Activated CD8-positive, alpha-beta memory T cell treated with anti-CD3 and anti-CD28 coated beads for 36 hours (primary cell): ENCODE data around the gene ENDOV. TPM values are rescaled to one million over a fixed set of nuclear protein-coding genes. Genes with fewer than 3 reads are reported as not detected.
"Not testable (repeated sequence)": the region's sequence is repeated elsewhere in the genome, so short reads cannot be mapped to it uniquely, and the experiment has no call there.

Experiments
- CTCF ChIA-PET: fragments of 350-600 bp; sonication (Branson Sonifier 250); formaldehyde crosslinking; loops from one replicate; lab custom pipeline; 2021; ENCODE audit warnings: antibody characterized with exemption; lab: Charles Lee
- POLR2A ChIA-PET: fragments of 350-600 bp; sonication (Branson Sonifier 250); formaldehyde crosslinking; loops from one replicate; lab custom pipeline; 2021; ENCODE audit warnings: antibody characterized with exemption; lab: Charles Lee
- total RNA-seq, 2 experiments: library from RNA; stranded (reverse); gene quantifications; one replicate each; pipeline ENCODE4 v1.2.3, GENCODE V29; 2021

The ENDOV gene
- total RNA-seq, 2 experiments from 2014 or later = 11.9 to 15.2 TPM

GRCh38 chr17:80408872-80409271 lies 6.1 kb upstream of the ENDOV start:
- ChIA-PET POLR2A (no interaction called here), CTCF (no interaction called here)

DNA sequence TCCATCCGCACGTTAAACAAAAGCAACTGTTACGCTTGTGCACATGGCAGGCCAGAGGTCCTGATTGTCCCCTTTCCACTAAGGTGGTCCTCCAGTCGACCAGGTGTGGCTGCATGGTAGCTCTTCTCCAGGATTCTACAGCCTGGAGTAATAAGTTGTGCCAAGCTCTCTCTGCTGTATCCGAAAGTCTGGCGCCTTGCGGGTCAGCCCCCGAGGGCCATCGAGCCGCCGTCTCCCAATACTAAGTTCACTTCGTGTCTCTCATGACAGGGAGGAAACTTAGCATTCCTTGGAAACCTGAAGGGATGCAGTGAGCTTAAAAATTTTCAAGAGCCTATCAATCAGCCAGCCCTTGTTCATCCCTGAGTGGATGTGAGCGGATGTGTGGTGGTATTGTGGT lies 5.3 kb upstream of the ENDOV start:
- ChIA-PET POLR2A (no interaction called here), CTCF (no interaction called here)

DNA sequence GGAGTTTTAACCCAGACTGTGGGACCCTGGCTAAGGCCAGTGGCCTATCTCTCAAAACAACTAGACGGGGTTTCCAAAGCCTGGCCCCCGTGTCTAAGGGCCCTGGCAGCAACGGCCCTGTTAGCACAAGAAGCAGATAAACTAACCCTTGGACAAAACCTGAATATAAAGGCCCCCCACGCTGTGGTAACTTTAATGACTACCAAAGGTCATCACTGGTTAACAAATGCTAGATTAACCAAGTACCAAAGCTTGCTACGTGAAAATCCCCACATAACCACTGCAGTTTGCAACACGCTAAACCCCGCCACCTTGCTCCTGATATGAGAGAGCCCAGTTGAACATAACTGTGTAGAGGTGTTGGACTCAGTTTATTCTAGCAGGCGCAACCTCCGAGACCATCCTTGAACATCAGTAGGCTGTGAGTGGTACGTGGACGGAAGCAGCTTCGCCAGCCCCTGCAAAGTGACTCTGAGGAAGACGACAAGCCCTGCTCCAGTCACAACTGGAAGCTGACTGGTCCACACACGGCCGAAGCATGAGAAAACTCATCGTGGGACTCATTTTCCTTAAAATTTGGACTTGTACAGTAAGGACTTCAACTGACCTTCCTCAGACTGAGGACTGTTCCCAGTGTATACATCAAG lies 4.4 kb upstream of the ENDOV start:
- CTCF ChIA-PET, POLR2A ChIA-PET: not testable (repeated sequence)

GRCh38 chr17:80413771-80414507 lies 1.0 kb upstream of the ENDOV start:
- ChIA-PET POLR2A (no interaction called here), CTCF (interaction anchor here (1.0 kb wide), 1 partner anchor 13 kb away, joined by 4 read pairs; no protein-coding TSS in a partner anchor)

DNA sequence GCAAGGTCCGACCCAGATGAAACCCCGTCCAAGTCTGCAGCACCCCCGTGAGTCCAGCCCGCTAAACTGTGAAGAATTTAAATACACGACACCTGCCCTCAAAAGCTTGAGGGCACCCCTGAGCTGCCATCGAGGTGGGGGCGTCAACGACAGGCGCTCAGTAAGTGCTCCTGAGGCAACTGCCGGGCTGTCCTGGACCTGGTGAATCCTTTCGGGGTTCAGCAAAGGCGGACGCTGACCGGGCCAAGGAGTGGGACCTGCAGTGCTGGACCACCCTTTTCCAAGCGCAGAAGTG lies 512 bp upstream of the ENDOV start:
- CTCF ChIA-PET = interaction anchor here (1.0 kb wide), 1 partner anchor 13 kb away, joined by 4 read pairs; no protein-coding TSS in a partner anchor
- POLR2A ChIA-PET = no interaction called here

GRCh38 chr17:80415626-80416137 lies 715 bp downstream of the ENDOV start:
- ChIA-PET POLR2A (no interaction called here), CTCF (interaction anchor here (1.0 to 2.6 kb wide), 3 partner anchors 12 to 577 kb away, joined by 3 to 10 read pairs (median 3); no protein-coding TSS in a partner anchor)

- POLR2A ChIA-PET = no interaction called here
- CTCF ChIA-PET = interaction anchor here (1.0 to 2.6 kb wide), 3 partner anchors 11 to 576 kb away, joined by 3 to 10 read pairs (median 3); no protein-coding TSS in a partner anchor
These were observed 1.4 kb downstream of the ENDOV start for GRCh38 chr17:80416260-80416939.

DNA sequence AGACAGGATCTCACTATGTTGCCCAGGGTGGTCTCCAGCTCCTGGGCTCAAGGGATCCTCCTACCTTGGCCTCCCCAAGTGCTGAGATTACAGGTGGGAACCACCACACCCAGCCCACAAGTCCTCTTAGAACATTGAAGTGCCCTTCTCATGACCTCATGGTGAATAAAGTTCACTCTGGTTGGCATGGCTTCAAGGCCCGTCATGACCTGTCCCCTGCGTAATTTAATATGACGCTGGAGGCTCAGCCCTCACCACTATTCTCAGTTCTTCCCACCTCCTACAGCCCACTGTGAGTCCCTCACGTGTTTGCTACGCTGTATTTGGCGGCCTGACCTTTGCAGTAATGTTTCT lies 1.9 kb downstream of the ENDOV start:
- ChIA-PET CTCF (interaction anchor here (2.6 kb wide), 1 partner anchor 11 kb away, joined by 10 read pairs; no protein-coding TSS in a partner anchor), POLR2A (no interaction called here)

- CTCF ChIA-PET = interaction anchor here (1.0 kb wide), 1 partner anchor 8 kb away, joined by 3 read pairs; no protein-coding TSS in a partner anchor
- POLR2A ChIA-PET = no interaction called here
These were observed 3.6 kb downstream of the ENDOV start for GRCh38 chr17:80418589-80418988.

DNA sequence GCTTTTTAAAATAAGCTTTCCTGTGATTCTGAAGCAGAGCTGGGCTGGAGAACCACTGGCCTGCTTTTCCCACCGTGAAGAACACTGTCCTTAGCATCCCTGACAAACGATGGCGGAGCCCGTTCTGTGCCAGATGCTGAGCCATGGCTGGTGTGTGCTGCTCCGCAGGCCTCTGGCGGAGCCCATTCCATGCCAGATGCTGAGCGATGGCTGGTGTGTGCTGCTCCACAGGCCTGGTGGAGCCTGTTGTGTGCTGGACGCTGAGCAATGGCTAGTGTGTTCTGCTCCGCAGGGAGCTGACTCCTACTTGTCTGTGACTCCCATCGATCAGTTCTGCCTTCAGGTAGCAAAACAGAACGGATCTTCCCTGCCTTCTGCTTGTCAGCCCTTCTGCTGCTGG lies 4.3 kb downstream of the ENDOV start:
- ChIA-PET POLR2A (no interaction called here), CTCF (interaction anchor here (0.7 to 1.0 kb wide), 2 partner anchors 12 to 266 kb away, joined by 3 read pairs; no protein-coding TSS in a partner anchor)

DNA sequence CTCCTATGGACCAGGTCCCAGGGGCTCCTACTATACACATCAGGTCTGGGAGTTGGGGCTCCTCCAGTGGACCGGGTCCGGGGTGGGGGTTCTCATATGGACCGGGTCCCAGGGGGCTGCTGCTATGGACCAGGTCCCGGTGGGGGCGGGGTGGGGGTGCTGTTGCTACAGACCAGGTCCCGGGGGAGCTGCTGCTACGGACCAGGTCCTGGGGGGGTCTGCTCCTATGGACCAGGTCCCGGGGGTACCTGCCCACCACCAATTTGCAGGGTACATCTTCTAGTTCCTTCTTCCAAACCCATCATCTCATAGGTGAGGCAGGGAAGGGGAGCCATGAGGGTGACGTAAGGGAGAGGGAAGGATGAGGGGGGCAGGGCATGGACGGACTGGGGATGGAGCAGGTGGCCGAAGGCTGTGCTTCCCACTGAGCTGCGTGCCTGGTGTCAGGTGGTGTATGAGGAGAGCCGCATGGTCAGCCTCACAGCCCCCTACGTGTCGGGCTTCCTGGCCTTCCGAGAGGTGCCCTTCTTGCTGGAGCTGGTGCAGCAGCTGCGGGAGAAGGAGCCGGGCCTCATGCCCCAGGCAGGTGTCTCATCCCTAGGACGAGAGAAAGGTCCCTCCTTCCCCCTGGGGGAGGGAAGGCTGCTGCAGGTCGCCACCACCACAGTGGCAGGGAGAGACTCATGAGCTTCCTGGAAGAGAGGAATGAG lies 6.6 kb downstream of the ENDOV start:
- ChIA-PET CTCF (no interaction called here), POLR2A (no interaction called here)

GRCh38 chr17:80422276-80422675 lies 7.3 kb downstream of the ENDOV start:
- POLR2A ChIA-PET = no interaction called here
- CTCF ChIA-PET = no interaction called here

GRCh38 chr17:80422981-80423380 lies 8.0 kb downstream of the ENDOV start:
- CTCF ChIA-PET = no interaction called here
- POLR2A ChIA-PET = no interaction called here

GRCh38 chr17:80423536-80424225 lies 8.7 kb downstream of the ENDOV start:
- ChIA-PET POLR2A (interaction anchor here (0.6 kb wide), 1 partner anchor 31 kb away, joined by 3 read pairs; no protein-coding TSS in a partner anchor), CTCF (interaction anchor here (1.4 kb wide), 1 partner anchor 558 kb away, joined by 3 read pairs; no protein-coding TSS in a partner anchor)

DNA sequence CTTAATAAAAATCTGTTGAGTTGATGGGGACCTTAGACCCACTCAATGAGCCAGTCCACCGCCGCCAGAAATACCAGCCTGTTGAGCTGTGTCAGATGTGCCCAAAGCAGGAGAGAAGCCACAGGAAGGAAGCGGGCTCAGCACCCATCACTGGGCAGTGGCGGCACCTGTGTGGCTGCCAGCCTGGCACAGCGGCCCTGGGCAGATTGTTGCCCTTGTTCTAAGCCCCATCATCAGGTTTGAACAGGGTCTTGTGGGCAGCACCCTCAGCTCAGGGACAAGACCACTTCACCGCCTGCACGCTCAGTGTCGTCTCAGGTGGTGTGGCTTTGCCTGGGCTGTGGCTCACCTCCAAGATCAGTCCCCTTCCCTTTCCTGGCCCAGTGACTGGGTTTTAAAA lies 9.3 kb downstream of the ENDOV start:
- POLR2A ChIA-PET = interaction anchor here (0.6 kb wide), 1 partner anchor 30 kb away, joined by 3 read pairs; no protein-coding TSS in a partner anchor
- CTCF ChIA-PET = interaction anchor here (1.4 kb wide), 1 partner anchor 557 kb away, joined by 3 read pairs; no protein-coding TSS in a partner anchor

DNA sequence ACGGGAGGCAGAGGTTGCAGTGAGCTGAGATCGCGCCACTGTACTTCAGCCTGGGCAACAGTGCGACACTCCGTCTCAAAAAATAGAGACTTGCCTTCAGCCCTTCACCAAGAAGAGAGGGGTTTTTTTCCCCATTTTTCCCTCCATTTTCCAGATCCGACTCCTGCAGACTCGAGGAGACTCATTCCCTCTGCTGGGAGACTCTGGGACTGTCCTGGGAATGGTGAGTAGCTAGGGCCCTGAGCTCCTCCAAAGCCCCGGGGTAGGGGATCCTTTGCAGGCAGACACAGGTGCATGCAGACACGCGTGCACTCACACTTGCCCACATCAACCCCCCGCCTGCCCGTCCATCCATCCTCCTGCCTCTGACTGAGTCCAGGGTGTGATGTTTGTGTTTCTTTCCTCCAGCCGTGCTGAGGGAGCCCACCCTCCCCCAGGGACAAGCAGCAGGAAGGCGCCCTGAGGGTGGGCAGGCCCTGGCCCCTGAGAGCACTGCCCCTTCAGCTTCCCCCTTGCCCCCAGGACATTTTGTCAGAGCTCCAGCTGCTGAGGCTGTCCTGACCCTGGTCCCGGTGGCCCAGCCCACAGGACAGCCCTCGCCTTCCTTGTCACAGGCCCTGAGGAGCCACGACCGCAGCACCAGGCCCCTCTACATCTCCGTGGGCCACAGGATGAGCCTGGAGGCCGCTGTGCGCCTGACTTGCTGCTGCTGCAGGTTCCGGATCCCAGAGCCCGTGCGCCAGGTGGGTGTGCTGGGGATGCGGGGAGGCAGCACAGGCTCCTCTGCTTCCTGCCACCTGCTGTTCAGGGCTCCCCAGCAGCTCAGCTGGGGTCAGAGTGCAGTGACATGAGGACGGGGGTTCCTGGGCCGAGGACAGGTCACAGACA lies 10.2 kb downstream of the ENDOV start:
- POLR2A ChIA-PET = no interaction called here
- CTCF ChIA-PET = interaction anchor here (1.4 kb wide), 1 partner anchor 557 kb away, joined by 3 read pairs; no protein-coding TSS in a partner anchor

DNA sequence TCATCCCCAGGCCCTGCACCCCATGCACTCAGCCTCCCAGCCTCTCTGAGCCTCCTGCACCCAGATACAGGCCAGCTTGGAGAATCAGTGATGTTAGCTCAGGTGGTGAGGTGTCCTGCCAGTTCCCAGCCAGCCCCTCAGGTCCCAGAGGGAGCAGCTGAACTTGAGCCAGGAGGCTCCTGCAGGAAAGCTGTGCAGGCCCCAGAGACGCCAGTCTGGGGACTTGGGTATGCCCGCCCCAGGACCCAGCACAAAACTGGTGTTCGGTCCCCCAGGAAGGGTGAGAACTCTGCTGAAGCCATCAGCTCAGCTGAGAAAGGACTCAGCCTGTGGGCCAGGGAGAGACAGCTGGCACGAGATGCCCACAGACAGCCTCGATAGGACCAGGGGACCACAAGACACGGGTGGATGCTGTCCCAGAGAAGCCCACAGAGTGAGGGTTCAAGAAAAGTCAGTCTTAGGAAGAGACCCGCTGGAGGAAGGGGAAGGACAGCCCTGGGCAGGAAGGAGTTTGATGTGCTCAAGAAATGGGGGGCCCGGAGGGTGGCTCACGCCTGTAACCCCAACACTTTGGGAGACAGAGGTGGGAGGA lies 11.0 kb downstream of the ENDOV start:
- ChIA-PET POLR2A (no interaction called here), CTCF (interaction anchor here (1.5 kb wide), 1 partner anchor 545 kb away, joined by 5 read pairs; no protein-coding TSS in a partner anchor)
